HepG2 (cell line): ENCODE results near the gene ZNF605. TPM values are rescaled to one million over a fixed set of nuclear protein-coding genes. Genes with fewer than 3 reads are reported as not detected.

Source experiments
- AHR ChIP-seq: IDR thresholded peaks from 2 replicates; pipeline ENCODE4 v1.6.1; 2018; ENCODE audit warnings: missing genetic modification reagents, missing compliant biosample characterization
- CBX2 ChIP-seq, 2 experiments: fragments of 200-600 bp in 1 of 2; sonication (generic); formaldehyde crosslinking in 1 of 2; IDR thresholded peaks; 2 replicates each; pipeline versions ENCODE4 v1.7.0 to v1.8.1; 2018 to 2022; ENCODE audit warnings: low read depth in 2 of 2, low read length in 1 of 2, mild to moderate bottlenecking in 1 of 2, missing genetic modification reagents in 1 of 2
- DMAP1 ChIP-seq: IDR thresholded peaks from 2 replicates; pipeline ENCODE4 v1.6.1; 2016
- FOXM1 ChIP-seq: sonication (generic); formaldehyde crosslinking; IDR thresholded peaks from 2 replicates; pipeline ENCODE4 v1.5.0; 2020; ENCODE audit warnings: missing genetic modification reagents
- MAFK ChIP-seq, 2 experiments: IDR thresholded peaks in 1 of 2; conservative IDR thresholded peaks in 1 of 2; 2 replicates each; pipeline ENCODE4 v1.6.1; 2011; ENCODE audit warnings: improper control_type of control experiment in 2 of 2, low read length in 2 of 2
- MEF2D ChIP-seq: sonication (generic); formaldehyde crosslinking; IDR thresholded peaks from 2 replicates; pipeline ENCODE4 v1.5.1; 2020; ENCODE audit warnings: mild to moderate bottlenecking, missing genetic modification reagents
- MTA1 ChIP-seq: sonication (generic); formaldehyde crosslinking; IDR thresholded peaks from 2 replicates; pipeline ENCODE4 v1.4.0; 2020; ENCODE audit warnings: missing genetic modification reagents, mild to moderate bottlenecking, borderline replicate concordance
- NFIB ChIP-seq: sonication (generic); formaldehyde crosslinking; IDR thresholded peaks from 2 replicates; pipeline ENCODE4 v1.9.0; 2021; ENCODE audit warnings: missing genetic modification reagents, mild to moderate bottlenecking, borderline replicate concordance
- STAG1 ChIP-seq: sonication (generic); formaldehyde crosslinking; IDR thresholded peaks from 2 replicates; pipeline ENCODE4 v1.4.0; 2020; ENCODE audit warnings: missing genetic modification reagents
- SUZ12 ChIP-seq: fragments of 150-350 bp; IDR thresholded peaks from 2 replicates; pipeline ENCODE4 v1.6.1; 2014; ENCODE audit warnings: low read depth, low read length
- TAF1 ChIP-seq: sonication (generic); formaldehyde crosslinking; IDR thresholded peaks from 2 replicates; pipeline ENCODE4 v1.4.0; 2020; ENCODE audit warnings: missing genetic modification reagents
- TBL1XR1 ChIP-seq: fragments of 150-350 bp; IDR thresholded peaks from 2 replicates; pipeline ENCODE4 v1.6.1; 2014; ENCODE audit warnings: borderline replicate concordance, low read length; ENCODE audit not compliant: partially characterized antibody
- ZFY ChIP-seq: sonication (generic); formaldehyde crosslinking; IDR thresholded peaks from 2 replicates; pipeline ENCODE4 v1.4.0; 2020; ENCODE audit warnings: missing genetic modification reagents
- ZKSCAN5 ChIP-seq: sonication (generic); formaldehyde crosslinking; IDR thresholded peaks from 2 replicates; pipeline ENCODE4 v1.5.1; 2020; ENCODE audit warnings: mild to moderate bottlenecking, missing genetic modification reagents
- ZNF556 ChIP-seq: sonication (generic); formaldehyde crosslinking; IDR thresholded peaks from 2 replicates; pipeline ENCODE4 v1.4.0; 2020; ENCODE audit warnings: mild to moderate bottlenecking, missing genetic modification reagents, borderline replicate concordance
- ZNF619 ChIP-seq: sonication (generic); formaldehyde crosslinking; IDR thresholded peaks from 2 replicates; pipeline ENCODE4 v1.4.0; 2020; ENCODE audit warnings: mild to moderate bottlenecking, missing genetic modification reagents
- ZNF703 ChIP-seq: sonication (generic); formaldehyde crosslinking; IDR thresholded peaks from 2 replicates; pipeline ENCODE4 v1.5.1; 2020; ENCODE audit warnings: missing genetic modification reagents, mild to moderate bottlenecking, moderate library complexity, borderline replicate concordance
- ZZZ3 ChIP-seq: sonication (generic); formaldehyde crosslinking; IDR thresholded peaks from 2 replicates; pipeline ENCODE4 v1.4.0; 2020; ENCODE audit warnings: missing genetic modification reagents, mild to moderate bottlenecking, borderline replicate concordance
- polyA plus RNA-seq, 8 experiments: library from polyadenylated mRNA; depleted of rRNA in 3 of 8; stranded (reverse) in 7 of 8; unstranded in 1 of 8; fragments of >200 nt; fragmentation: Illumina TruSeq in 4 of 8; extraction: Trizol in 4 of 8; gene quantifications; 2 replicates each; pipeline versions ENCODE4 v1.2.1 to v1.2.3, GENCODE V29; 2011 to 2016; ENCODE audit warnings: low read depth in 4 of 8, missing spikeins in 1 of 8, mixed read lengths in 1 of 8; ENCODE audit not compliant: insufficient read depth in 1 of 8
- total RNA-seq, 5 experiments: library from RNA; depleted of rRNA; stranded (reverse); fragments of >200 nt; fragmentation: Illumina TruSeq; extraction: Trizol; gene quantifications; 2 replicates each; pipeline ENCODE4 v1.2.3, GENCODE V29; 2016; ENCODE audit warnings: low read depth in 1 of 5
- TF ChIP-seq, protein P1 (sequence below): sonication (generic); formaldehyde crosslinking; IDR thresholded peaks from 2 replicates; pipeline ENCODE4 v1.5.0; 2020; ENCODE audit warnings: missing genetic modification reagents, mild to moderate bottlenecking, borderline replicate concordance
- TF ChIP-seq, protein P2 (sequence below): sonication (generic); formaldehyde crosslinking; IDR thresholded peaks from 2 replicates; pipeline ENCODE4 v1.4.0; 2020; ENCODE audit warnings: mild to moderate bottlenecking, missing genetic modification reagents
- TF ChIP-seq, protein P3 (sequence below): sonication (generic); formaldehyde crosslinking; IDR thresholded peaks from 2 replicates; pipeline ENCODE4 v1.8.0; 2022; ENCODE audit warnings: mild to moderate bottlenecking, missing genetic modification reagents, borderline replicate concordance

ZNF605 gene
- total and polyA plus RNA-seq, 2 of the 13 experiments (the other 11 are each of a cell fraction or from before 2014, with no cell fraction given), result 6.7 to 6.8 TPM

DNA sequence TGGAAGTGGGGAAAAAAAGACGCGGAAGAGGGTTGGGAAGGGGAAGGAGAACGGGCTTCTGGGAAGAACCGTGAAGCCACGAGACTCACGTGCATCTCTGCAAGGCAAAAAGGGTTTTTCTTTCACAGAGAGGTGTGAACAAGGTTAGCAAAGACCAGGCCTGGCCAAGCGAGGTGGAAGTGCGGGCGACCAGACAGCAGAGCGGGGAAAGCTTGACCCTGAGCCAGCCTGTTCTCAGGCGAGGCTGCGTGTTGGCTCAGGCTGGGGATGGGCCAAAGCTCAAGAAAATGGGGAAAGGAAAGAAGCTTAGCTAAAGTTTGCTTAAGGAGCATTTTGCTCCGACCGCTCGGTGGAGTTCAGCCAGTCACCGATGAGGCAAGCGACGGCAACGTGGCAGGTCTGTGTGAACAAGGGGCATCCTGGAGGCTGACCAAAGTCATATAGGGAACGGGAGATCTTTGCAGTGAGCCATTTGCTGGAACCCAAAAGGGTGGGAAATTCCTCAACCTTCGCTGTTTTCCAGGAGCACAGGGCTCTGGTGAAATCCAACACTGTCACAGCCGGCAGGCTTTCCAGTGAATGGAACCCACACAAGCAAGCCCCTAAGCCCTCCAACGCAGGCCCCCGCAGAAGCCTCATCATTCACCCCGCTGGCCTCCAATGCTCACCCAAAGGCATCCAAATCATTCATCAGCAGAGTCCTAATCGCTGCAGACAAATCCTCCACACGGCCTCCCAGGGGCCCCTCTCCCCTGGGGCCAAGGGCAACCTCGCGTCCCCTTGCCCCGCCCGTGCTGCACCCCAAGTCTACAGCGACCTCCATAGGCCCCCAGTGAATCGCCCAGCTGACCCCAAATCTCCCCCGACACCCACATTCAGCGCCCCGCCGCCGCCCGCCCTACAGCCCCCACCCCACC is 754 bp downstream of the ZNF605 start (continued):
- TF ChIP-seq, protein P1, sequence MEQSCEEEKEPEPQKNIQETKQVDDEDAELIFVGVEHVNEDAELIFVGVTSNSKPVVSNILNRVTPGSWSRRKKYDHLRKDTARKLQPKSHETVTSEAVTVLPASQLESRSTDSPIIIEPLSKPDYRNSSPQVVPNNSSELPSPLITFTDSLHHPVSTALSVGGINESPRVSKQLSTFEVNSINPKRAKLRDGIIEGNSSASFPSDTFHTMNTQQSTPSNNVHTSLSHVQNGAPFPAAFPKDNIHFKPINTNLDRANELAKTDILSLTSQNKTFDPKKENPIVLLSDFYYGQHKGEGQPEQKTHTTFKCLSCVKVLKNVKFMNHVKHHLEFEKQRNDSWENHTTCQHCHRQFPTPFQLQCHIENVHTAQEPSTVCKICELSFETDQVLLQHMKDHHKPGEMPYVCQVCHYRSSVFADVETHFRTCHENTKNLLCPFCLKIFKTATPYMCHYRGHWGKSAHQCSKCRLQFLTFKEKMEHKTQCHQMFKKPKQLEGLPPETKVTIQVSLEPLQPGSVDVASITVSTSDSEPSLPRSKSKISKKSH (CRISPR knock-in tag), result no peak
- TF ChIP-seq ZNF619 (CRISPR knock-in tag), result 0 out of 2 replicates have a peak, but pooled peaks have one; percentile 35
- TF ChIP-seq, protein P2, sequence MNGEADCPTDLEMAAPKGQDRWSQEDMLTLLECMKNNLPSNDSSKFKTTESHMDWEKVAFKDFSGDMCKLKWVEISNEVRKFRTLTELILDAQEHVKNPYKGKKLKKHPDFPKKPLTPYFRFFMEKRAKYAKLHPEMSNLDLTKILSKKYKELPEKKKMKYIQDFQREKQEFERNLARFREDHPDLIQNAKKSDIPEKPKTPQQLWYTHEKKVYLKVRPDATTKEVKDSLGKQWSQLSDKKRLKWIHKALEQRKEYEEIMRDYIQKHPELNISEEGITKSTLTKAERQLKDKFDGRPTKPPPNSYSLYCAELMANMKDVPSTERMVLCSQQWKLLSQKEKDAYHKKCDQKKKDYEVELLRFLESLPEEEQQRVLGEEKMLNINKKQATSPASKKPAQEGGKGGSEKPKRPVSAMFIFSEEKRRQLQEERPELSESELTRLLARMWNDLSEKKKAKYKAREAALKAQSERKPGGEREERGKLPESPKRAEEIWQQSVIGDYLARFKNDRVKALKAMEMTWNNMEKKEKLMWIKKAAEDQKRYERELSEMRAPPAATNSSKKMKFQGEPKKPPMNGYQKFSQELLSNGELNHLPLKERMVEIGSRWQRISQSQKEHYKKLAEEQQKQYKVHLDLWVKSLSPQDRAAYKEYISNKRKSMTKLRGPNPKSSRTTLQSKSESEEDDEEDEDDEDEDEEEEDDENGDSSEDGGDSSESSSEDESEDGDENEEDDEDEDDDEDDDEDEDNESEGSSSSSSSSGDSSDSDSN (CRISPR knock-in tag), result peak; percentile 13; the same call in 1 of the 2 replicates
- TF ChIP-seq ZNF703 (CRISPR knock-in tag), result no peak
- no peak for TF ChIP-seq ZNF556 (CRISPR knock-in tag)
- TF ChIP-seq MEF2D, result 0 out of 2 replicates have a peak, but pooled peaks have one; percentile 59
- no peak for TF ChIP-seq SUZ12
- no peak for TF ChIP-seq ZKSCAN5 (CRISPR knock-in tag)
- TF ChIP-seq TBL1XR1, result no peak
- no peak for TF ChIP-seq STAG1 (CRISPR knock-in tag)
- no peak for TF ChIP-seq FOXM1 (CRISPR knock-in tag)
- no peak; the same call in 1 of the 2 replicates for TF ChIP-seq TAF1
- TF ChIP-seq MTA1 (CRISPR knock-in tag), result no peak
- TF ChIP-seq ZZZ3 (CRISPR knock-in tag), result no peak
- no peak for TF ChIP-seq MAFK (conservative IDR thresholded peaks at IDR 0.05 in 1 of 2, IDR thresholded peaks at IDR 0.05 in 1 of 2; ENCODE audit: low read length in 2 of 2)
- TF ChIP-seq AHR (CRISPR knock-in tag), result peak; percentile 46; the same call in 1 of the 2 replicates
- no peak for TF ChIP-seq NFIB (CRISPR knock-in tag)
- TF ChIP-seq, protein P3, sequence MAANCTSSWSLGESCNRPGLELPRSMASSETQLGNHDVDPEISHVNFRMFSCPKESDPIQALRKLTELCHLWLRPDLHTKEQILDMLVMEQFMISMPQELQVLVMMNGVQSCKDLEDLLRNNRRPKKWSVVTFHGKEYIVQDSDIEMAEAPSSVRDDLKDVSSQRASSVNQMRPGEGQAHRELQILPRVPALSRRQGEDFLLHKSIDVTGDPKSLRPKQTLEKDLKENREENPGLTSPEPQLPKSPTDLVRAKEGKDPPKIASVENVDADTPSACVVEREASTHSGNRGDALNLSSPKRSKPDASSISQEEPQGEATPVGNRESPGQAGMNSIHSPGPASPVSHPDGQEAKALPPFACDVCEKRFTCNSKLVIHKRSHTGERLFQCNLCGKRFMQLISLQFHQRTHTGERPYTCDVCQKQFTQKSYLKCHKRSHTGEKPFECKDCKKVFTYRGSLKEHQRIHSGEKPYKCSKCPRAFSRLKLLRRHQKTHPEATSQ, result no peak
- TF ChIP-seq CBX2 (IDR thresholded peaks at IDR 0.05; ENCODE audit: low read depth, low read length), result no peak
- no peak for TF ChIP-seq CBX2 (CRISPR knock-in tag; IDR thresholded peaks at IDR 0.05; ENCODE audit: low read depth)
- TF ChIP-seq ZFY (CRISPR knock-in tag), result peak; percentile 75
- peak; percentile 41 for TF ChIP-seq DMAP1
